ENCODE measurements around the gene PLP1.

PLP1 gene

GRCh38 chrX:103791228-103791627 is 14.6 kb downstream of the PLP1 start:
- no peak for DNase-seq (ENCODE audit: low read depth)
- H3K4me3 ChIP-seq (ENCODE audit: low read depth, low read length) = no peak overlapping the region
- no peak for TF ChIP-seq CTCF (IDR thresholded peaks at IDR 0.05; ENCODE audit: insufficient read depth, low read depth, low read length, missing control alignments)

GRCh38 chrX:103791826-103792485 is 15.3 kb downstream of the PLP1 start:
- no peak for DNase-seq (ENCODE audit: low read depth)
- no peak for TF ChIP-seq CTCF (IDR thresholded peaks at IDR 0.05; ENCODE audit: insufficient read depth, low read depth, low read length, missing control alignments)
- no peak overlapping the region for H3K4me3 ChIP-seq (ENCODE audit: low read depth, low read length)

- no peak for DNase-seq (ENCODE audit: low read depth)
- no peak overlapping the region for H3K4me3 ChIP-seq (ENCODE audit: low read depth, low read length)
- no peak for TF ChIP-seq CTCF (IDR thresholded peaks at IDR 0.05; ENCODE audit: insufficient read depth, low read depth, low read length, missing control alignments)
Measured at GRCh38 chrX:103792916-103793544, 16.4 kb downstream of the PLP1 start.

GRCh38 chrX:103793545-103793940 is 16.9 kb downstream of the PLP1 start:
- no peak for DNase-seq (ENCODE audit: low read depth)
- no peak overlapping the region for H3K4me3 ChIP-seq (ENCODE audit: low read depth, low read length)
- no peak for TF ChIP-seq CTCF (IDR thresholded peaks at IDR 0.05; ENCODE audit: insufficient read depth, low read depth, low read length, missing control alignments)

GRCh38 chrX:103794119-103794518 is 17.5 kb downstream of the PLP1 start:
- no peak overlapping the region for H3K4me3 ChIP-seq (ENCODE audit: low read depth, low read length)
- no peak for DNase-seq (ENCODE audit: low read depth)
- no peak for TF ChIP-seq CTCF (IDR thresholded peaks at IDR 0.05; ENCODE audit: insufficient read depth, low read depth, low read length, missing control alignments)

- no peak for DNase-seq (ENCODE audit: low read depth)
- TF ChIP-seq CTCF (IDR thresholded peaks at IDR 0.05; ENCODE audit: insufficient read depth, low read depth, low read length, missing control alignments) = no peak
- no peak overlapping the region for H3K4me3 ChIP-seq (ENCODE audit: low read depth, low read length)
Measured at GRCh38 chrX:103797691-103798090, 21.1 kb downstream of the PLP1 start.

- DNase-seq (ENCODE audit: low read depth) = no peak
- no peak overlapping the region for H3K4me3 ChIP-seq (ENCODE audit: low read depth, low read length)
- no peak for TF ChIP-seq CTCF (IDR thresholded peaks at IDR 0.05; ENCODE audit: insufficient read depth, low read depth, low read length, missing control alignments)
Measured at GRCh38 chrX:103800318-103800717, 23.7 kb downstream of the PLP1 start.
